ENCODE results near the gene LRRC75A. TPM values are rescaled to one million over a fixed set of nuclear protein-coding genes. Genes with fewer than 3 reads are reported as not detected.

Gene LRRC75A
- total and polyA plus RNA-seq, 2 donors (not counting 3 experiments of a cell fraction or from before 2014, with no cell fraction given): 3.7 to 6.1 TPM

- H3K9ac ChIP-seq (replicated peaks; ENCODE audit: extremely low read depth, insufficient read depth, low read length): no peak overlapping the region
- H3K9me3 ChIP-seq (replicated peaks; ENCODE audit: control insufficient read depth, insufficient read depth, low read length): no peaks in the 10 kb centered on the region
- DNase-seq (ENCODE audit: low read depth, low spot score): peak; percentile 62
- dilution Hi-C loops (cut with MboI; ENCODE audit: extremely low pct_ligation_motif_present, low sequenced_read_pairs): no loop called here
- ChIA-PET CTCF (interaction anchor here (0.6 to 10.8 kb wide), 8 partner anchors 9 to 153 kb away, joined by 3 to 440 read pairs (median 4); no protein-coding TSS in a partner anchor), POLR2A (interaction anchor here (0.9 kb wide), 1 partner anchor 78 kb away, joined by 3 read pairs; no protein-coding TSS in a partner anchor)
- H3K4me1 ChIP-seq (ENCODE audit: control insufficient read depth, extremely low read depth, insufficient read depth, low read length): peaks cover 15% of the 10 kb centered on the region
- FAIRE-seq: peak; percentile 71
- H3K4me2 ChIP-seq (ENCODE audit: insufficient read depth, low read length): peak overlapping the region; percentile 33
- H3K27me3 ChIP-seq (ENCODE audit: control insufficient read depth in 2 of 2, insufficient read depth in 2 of 2, low read length in 2 of 2): peaks cover 0 to 7% of the 10 kb centered on the region in 2 experiments
- H3K79me2 ChIP-seq (ENCODE audit: control insufficient read depth, insufficient read depth, low read length): no peaks in the 10 kb centered on the region
- H2AFZ ChIP-seq (ENCODE audit: low read depth, low read length): peak overlapping the region; percentile 29
- H3K27ac ChIP-seq (ENCODE audit: insufficient read depth, low read depth, low read length): no peak overlapping the region
- BruUV-seq (replicated peaks): no TSS peak
- no peak overlapping the region for H3K4me3 ChIP-seq (replicated peaks in 1 of 3; ENCODE audit: insufficient read depth in 1 of 3, low read depth in 1 of 3, low read length in 3 of 3)
- no peaks in the 10 kb centered on the region for H3K36me3 ChIP-seq (ENCODE audit: control insufficient read depth in 2 of 2, extremely low read depth in 1 of 2, insufficient read depth in 2 of 2, low read length in 2 of 2)
- H4K20me1 ChIP-seq (replicated peaks; ENCODE audit: control insufficient read depth, extremely low read depth, insufficient read depth, low read length): no peaks in the 10 kb centered on the region
- TF ChIP-seq MYC (IDR thresholded peaks at IDR 0.05; ENCODE audit: low read depth, low read length): no peak
- TF ChIP-seq FOS (IDR thresholded peaks at IDR 0.05; ENCODE audit: borderline replicate concordance, insufficient read depth, low read length): peak; percentile 88
- peak; percentile 69 for TF ChIP-seq JUN (IDR thresholded peaks at IDR 0.05; ENCODE audit: borderline replicate concordance, insufficient read depth, insufficient read length, low read depth)
- peak; percentile 29 for TF ChIP-seq POLR2AphosphoS5 (IDR thresholded peaks at IDR 0.05; ENCODE audit: insufficient read depth, low read depth, low read length)
- no peaks in the 10 kb centered on the region for H3K9me1 ChIP-seq (replicated peaks; ENCODE audit: control insufficient read depth, extremely low read depth, insufficient read depth, low read length)
- intact Hi-C loops (cut with micrococcal nuclease): loop anchor here (2.0 kb wide), 1 partner anchor 30 kb away; no protein-coding TSS in a partner anchor
Observed at GRCh38 chr17:16516594-16517051, 24.6 kb upstream of the LRRC75A start.

GRCh38 chr17:16515933-16516332 lies 23.9 kb upstream of the LRRC75A start:
- CTCF ChIA-PET: interaction anchor here (1.1 to 10.8 kb wide), 5 partner anchors 10 to 152 kb away, joined by 4 to 440 read pairs (median 7); no protein-coding TSS in a partner anchor
- no peak for FAIRE-seq
- intact Hi-C loops (cut with micrococcal nuclease) (loop anchor here (2.0 kb wide), 1 partner anchor 29 kb away; no protein-coding TSS in a partner anchor), dilution Hi-C loops (cut with MboI; ENCODE audit: extremely low pct_ligation_motif_present, low sequenced_read_pairs) (no loop called here)
- Histone ChIP-seq H3K79me2 (ENCODE audit: control insufficient read depth, insufficient read depth, low read length) (no peaks in the 10 kb centered on the region), H3K4me3 (replicated peaks in 1 of 3; ENCODE audit: insufficient read depth in 1 of 3, low read depth in 1 of 3, low read length in 3 of 3) (no peak overlapping the region), H3K4me2 (ENCODE audit: insufficient read depth, low read length) (no peak overlapping the region), H4K20me1 (replicated peaks; ENCODE audit: control insufficient read depth, extremely low read depth, insufficient read depth, low read length) (no peaks in the 10 kb centered on the region), H3K9me1 (replicated peaks; ENCODE audit: control insufficient read depth, extremely low read depth, insufficient read depth, low read length) (no peaks in the 10 kb centered on the region), H3K9me3 (replicated peaks; ENCODE audit: control insufficient read depth, insufficient read depth, low read length) (no peaks in the 10 kb centered on the region), H2AFZ (ENCODE audit: low read depth, low read length) (no peak overlapping the region), H3K36me3 (ENCODE audit: control insufficient read depth in 2 of 2, extremely low read depth in 1 of 2, insufficient read depth in 2 of 2, low read length in 2 of 2) (no peaks in the 10 kb centered on the region), H3K27me3 (ENCODE audit: control insufficient read depth in 2 of 2, insufficient read depth in 2 of 2, low read length in 2 of 2) (peaks cover 0 to 7% of the 10 kb centered on the region in 2 experiments), H3K27ac (ENCODE audit: insufficient read depth, low read depth, low read length) (no peak overlapping the region), H3K4me1 (ENCODE audit: control insufficient read depth, extremely low read depth, insufficient read depth, low read length) (peaks cover 12% of the 10 kb centered on the region), H3K9ac (replicated peaks; ENCODE audit: extremely low read depth, insufficient read depth, low read length) (no peak overlapping the region)
- BruUV-seq (replicated peaks): no TSS peak
- POLR2A ChIA-PET: no interaction called here
- TF ChIP-seq FOS (IDR thresholded peaks at IDR 0.05; ENCODE audit: borderline replicate concordance, insufficient read depth, low read length): no peak
- TF ChIP-seq EZH2 (IDR thresholded peaks at IDR 0.05; ENCODE audit: borderline replicate concordance, low read depth, low read length, severe bottlenecking): no peak
- DNase-seq (ENCODE audit: low read depth, low spot score): no peak

All from endothelial cell of umbilical vein (primary cell).